Ishikawa (cell line): ENCODE measurements around the gene KIF6.

Experiments used
- CEBPB ChIP-seq: IDR thresholded peaks from 2 replicates; pipeline ENCODE4 v1.6.1; 2012
- CREB1 ChIP-seq: IDR thresholded peaks from 2 replicates; pipeline ENCODE4 v1.6.1; 2012; ENCODE audit warnings: low read depth
- EGR1 ChIP-seq: IDR thresholded peaks from 2 replicates; pipeline ENCODE4 v1.6.1; 2012
- EP300 ChIP-seq: IDR thresholded peaks from 2 replicates; pipeline ENCODE4 v1.6.1; 2012; ENCODE audit warnings: borderline replicate concordance
- FOXM1 ChIP-seq: IDR thresholded peaks from 2 replicates; pipeline ENCODE4 v1.6.1; 2012; ENCODE audit warnings: low read depth, borderline replicate concordance
- NFIC ChIP-seq: IDR thresholded peaks from 2 replicates; pipeline ENCODE4 v1.6.1; 2012
- RAD21 ChIP-seq: IDR thresholded peaks from 2 replicates; pipeline ENCODE4 v1.6.1; 2012; ENCODE audit warnings: low read depth
- TAF1 ChIP-seq: IDR thresholded peaks from 2 replicates; pipeline ENCODE4 v1.6.1; 2012; ENCODE audit warnings: low read depth, mild to moderate bottlenecking
- TCF12 ChIP-seq: IDR thresholded peaks from 2 replicates; pipeline ENCODE4 v1.6.1; 2012; ENCODE audit warnings: low read depth
- TEAD4 ChIP-seq: IDR thresholded peaks from 2 replicates; pipeline ENCODE4 v1.6.1; 2012
- USF1 ChIP-seq: IDR thresholded peaks from 2 replicates; pipeline ENCODE4 v1.6.1; 2012
- YY1 ChIP-seq: IDR thresholded peaks from 2 replicates; pipeline ENCODE4 v1.6.1; 2012; ENCODE audit warnings: low read depth
- ZBTB7A ChIP-seq: IDR thresholded peaks from 2 replicates; pipeline ENCODE4 v1.6.1; 2012; ENCODE audit warnings: low read depth
- TF ChIP-seq, protein P1 (sequence below): IDR thresholded peaks from 2 replicates; pipeline ENCODE4 v1.6.1; 2012; ENCODE audit warnings: low read depth, mild to moderate bottlenecking
- TF ChIP-seq, protein P2 (sequence below): IDR thresholded peaks from 2 replicates; pipeline ENCODE4 v1.6.1; 2012

The KIF6 gene

DNA sequence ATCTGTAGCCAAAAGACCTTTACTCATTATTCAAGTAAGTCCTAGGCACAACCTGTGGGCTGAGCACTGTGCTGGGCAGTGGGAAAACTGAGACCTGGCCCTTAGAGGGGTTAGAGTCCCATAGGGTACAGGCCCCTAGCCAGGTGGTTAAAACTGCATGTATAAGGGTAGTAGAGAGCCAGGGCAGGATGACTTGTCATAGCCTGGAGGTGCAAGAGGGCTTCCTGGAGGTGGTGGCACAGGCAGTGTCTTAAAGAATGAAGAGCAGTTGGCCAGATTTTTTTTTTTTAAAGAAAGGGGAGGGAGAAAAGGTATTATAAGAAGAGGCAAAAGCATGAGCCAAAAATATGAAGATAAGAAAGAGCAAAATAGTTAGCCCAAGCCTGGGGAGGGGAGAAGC, 226.2 kb downstream of the KIF6 start:
- TF ChIP-seq ZBTB7A, result no peak
- no peak for TF ChIP-seq TAF1
- no peak for TF ChIP-seq EP300
- TF ChIP-seq RAD21, result no peak
- TF ChIP-seq NFIC, result no peak
- no peak for TF ChIP-seq TEAD4
- TF ChIP-seq CREB1, result no peak

- no peak for TF ChIP-seq TAF1
- TF ChIP-seq EGR1, result no peak
- TF ChIP-seq, protein P1, sequence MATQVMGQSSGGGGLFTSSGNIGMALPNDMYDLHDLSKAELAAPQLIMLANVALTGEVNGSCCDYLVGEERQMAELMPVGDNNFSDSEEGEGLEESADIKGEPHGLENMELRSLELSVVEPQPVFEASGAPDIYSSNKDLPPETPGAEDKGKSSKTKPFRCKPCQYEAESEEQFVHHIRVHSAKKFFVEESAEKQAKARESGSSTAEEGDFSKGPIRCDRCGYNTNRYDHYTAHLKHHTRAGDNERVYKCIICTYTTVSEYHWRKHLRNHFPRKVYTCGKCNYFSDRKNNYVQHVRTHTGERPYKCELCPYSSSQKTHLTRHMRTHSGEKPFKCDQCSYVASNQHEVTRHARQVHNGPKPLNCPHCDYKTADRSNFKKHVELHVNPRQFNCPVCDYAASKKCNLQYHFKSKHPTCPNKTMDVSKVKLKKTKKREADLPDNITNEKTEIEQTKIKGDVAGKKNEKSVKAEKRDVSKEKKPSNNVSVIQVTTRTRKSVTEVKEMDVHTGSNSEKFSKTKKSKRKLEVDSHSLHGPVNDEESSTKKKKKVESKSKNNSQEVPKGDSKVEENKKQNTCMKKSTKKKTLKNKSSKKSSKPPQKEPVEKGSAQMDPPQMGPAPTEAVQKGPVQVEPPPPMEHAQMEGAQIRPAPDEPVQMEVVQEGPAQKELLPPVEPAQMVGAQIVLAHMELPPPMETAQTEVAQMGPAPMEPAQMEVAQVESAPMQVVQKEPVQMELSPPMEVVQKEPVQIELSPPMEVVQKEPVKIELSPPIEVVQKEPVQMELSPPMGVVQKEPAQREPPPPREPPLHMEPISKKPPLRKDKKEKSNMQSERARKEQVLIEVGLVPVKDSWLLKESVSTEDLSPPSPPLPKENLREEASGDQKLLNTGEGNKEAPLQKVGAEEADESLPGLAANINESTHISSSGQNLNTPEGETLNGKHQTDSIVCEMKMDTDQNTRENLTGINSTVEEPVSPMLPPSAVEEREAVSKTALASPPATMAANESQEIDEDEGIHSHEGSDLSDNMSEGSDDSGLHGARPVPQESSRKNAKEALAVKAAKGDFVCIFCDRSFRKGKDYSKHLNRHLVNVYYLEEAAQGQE, result no peak
- no peak for TF ChIP-seq TEAD4
- no peak for TF ChIP-seq FOXM1
- no peak for TF ChIP-seq NFIC
- no peak for TF ChIP-seq USF1
- TF ChIP-seq TCF12, result no peak
- TF ChIP-seq, protein P2, sequence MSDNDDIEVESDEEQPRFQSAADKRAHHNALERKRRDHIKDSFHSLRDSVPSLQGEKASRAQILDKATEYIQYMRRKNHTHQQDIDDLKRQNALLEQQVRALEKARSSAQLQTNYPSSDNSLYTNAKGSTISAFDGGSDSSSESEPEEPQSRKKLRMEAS, result no peak
- no peak for TF ChIP-seq CEBPB
- TF ChIP-seq ZBTB7A, result no peak
- TF ChIP-seq YY1, result no peak
- no peak for TF ChIP-seq RAD21
- no peak for TF ChIP-seq EP300
- no peak for TF ChIP-seq CREB1
Observed at GRCh38 chr6:39498096-39498495, 227.1 kb downstream of the KIF6 start.

- TF ChIP-seq EP300 (no peak), YY1 (no peak), TEAD4 (no peak), FOXM1 (no peak), ZBTB7A (no peak), TAF1 (no peak), EGR1 (no peak), CEBPB (no peak), USF1 (no peak), CREB1 (no peak), RAD21 (no peak), NFIC (no peak), TCF12 (no peak)
- TF ChIP-seq, protein P2, result no peak
- TF ChIP-seq, protein P1, result no peak
Observed at GRCh38 chr6:39496915-39497314, 228.3 kb downstream of the KIF6 start.

DNA sequence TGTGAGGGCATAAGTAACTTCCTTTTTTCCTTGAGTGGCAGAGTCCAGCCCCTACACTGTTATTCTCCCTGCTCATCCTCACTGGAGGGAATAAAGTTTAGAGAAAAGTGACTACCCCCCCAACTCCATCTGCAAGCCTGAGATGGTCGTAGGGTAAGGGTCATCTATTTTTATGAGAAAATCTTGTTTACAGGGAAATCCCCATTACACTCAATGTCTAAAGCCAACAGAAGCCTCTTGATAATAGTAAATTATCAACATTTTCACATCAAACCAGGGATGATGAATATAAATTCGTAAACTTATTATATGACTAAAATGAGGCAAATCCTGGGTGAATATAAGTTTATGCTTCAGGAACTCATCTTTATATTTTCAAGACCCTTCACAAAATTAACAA, 228.8 kb downstream of the KIF6 start:
- TF ChIP-seq, protein P2, result no peak
- TF ChIP-seq USF1 (no peak), CEBPB (no peak), TCF12 (no peak), RAD21 (no peak), TAF1 (no peak)

DNA sequence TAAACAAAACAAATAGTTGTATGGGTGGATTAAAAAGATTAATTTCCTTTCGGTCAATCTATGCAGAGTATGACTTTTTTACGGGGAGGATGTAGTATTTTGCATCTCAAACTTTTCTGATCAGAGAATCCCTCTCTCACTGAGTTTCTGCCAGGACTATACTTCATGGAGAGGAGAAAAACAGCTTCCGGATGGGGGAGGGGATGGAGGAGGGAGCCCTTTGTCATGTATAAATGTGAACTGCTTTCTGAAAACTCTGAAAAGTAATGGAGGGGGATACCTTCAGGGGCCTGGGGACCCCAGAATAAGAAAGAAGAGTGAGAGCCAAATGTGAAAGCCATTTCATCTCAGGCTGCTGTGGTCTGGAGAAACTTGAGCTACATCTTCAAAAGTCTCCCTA, 229.6 kb downstream of the KIF6 start:
- TF ChIP-seq CREB1 (no peak), CEBPB (no peak), YY1 (no peak), NFIC (no peak), TEAD4 (no peak), EGR1 (no peak), USF1 (no peak), TCF12 (no peak), ZBTB7A (no peak), RAD21 (no peak), EP300 (no peak)
